IMR-90 (cell line): ENCODE results near the gene ANGPT4. TPM values are rescaled to one million over a fixed set of nuclear protein-coding genes. Genes with fewer than 3 reads are reported as not detected.
A peak's percentile ranks its signal among the peaks of the same experiment; 100 is the strongest.

Experiments
- ATAC-seq: fragments of 200-7000 bp; cut with Tn5 transposase; 2 replicates; pipeline ENCODE4 v1.9.1; 2020; ENCODE audit warnings: low read depth, mild to moderate bottlenecking, moderate library complexity
- BruUV-seq: library from RNA; stranded (reverse); fragments of 400-500 nt; replicated peaks from 2 replicates; lab custom pipeline; 2021; lab: Mats Ljungman, UMichigan
- CTCF ChIA-PET: fragments of 300-600 bp; formaldehyde crosslinking; extraction: SDS; loops from one replicate; lab custom pipeline; 2021; ENCODE audit warnings: antibody characterized with exemption; lab: Yijun Ruan, JAX
- POLR2A ChIA-PET: fragments of 300-600 bp; sonication (Branson Sonifier 250); formaldehyde crosslinking; loops from one replicate; lab custom pipeline; 2022; ENCODE audit warnings: antibody characterized with exemption; ENCODE audit not compliant: unreplicated experiment; lab: Charles Lee
- DNase-seq: peaks from one replicate; pipeline ENCODE4 v3.0.0; 2013
- H2AFZ ChIP-seq: replicated peaks from 2 replicates; pipeline ENCODE3; 2013; ENCODE audit warnings: low read length, mild to moderate bottlenecking; ENCODE audit not compliant: poor library complexity
- H2AK5ac ChIP-seq: 2 replicates; pipeline ENCODE4 v1.6.1; 2013; ENCODE audit warnings: low read depth, low read length, inconsistent platforms
- H2AK9ac ChIP-seq: replicated peaks from 2 replicates; pipeline ENCODE3; 2013; ENCODE audit warnings: mild to moderate bottlenecking, low read depth, low read length, moderate library complexity; ENCODE audit not compliant: poor library complexity
- H2BK120ac ChIP-seq: 2 replicates; pipeline ENCODE4 v1.6.1; 2013; ENCODE audit warnings: low read depth, low read length, inconsistent platforms
- H2BK15ac ChIP-seq: 3 replicates; pipeline ENCODE4 v1.6.1; 2013; ENCODE audit warnings: low read depth, low read length, inconsistent platforms
- H2BK20ac ChIP-seq: 2 replicates; pipeline ENCODE4 v1.6.1; 2013; ENCODE audit warnings: low read depth, mild to moderate bottlenecking, inconsistent platforms, low read length, moderate library complexity
- H2BK5ac ChIP-seq: 2 replicates; pipeline ENCODE4 v1.6.1; 2013; ENCODE audit warnings: mild to moderate bottlenecking, low read depth, low read length, inconsistent platforms; ENCODE audit not compliant: poor library complexity, severe bottlenecking
- H3K14ac ChIP-seq: replicated peaks from 2 replicates; pipeline ENCODE4 v1.6.1; 2013; ENCODE audit warnings: low read depth, low read length, inconsistent platforms
- H3K18ac ChIP-seq: 2 replicates; pipeline ENCODE4 v1.6.1; 2013; ENCODE audit warnings: low read depth, low read length, control low read depth
- H3K23ac ChIP-seq: 2 replicates; pipeline ENCODE4 v1.6.1; 2013; ENCODE audit warnings: low read depth, low read length, inconsistent platforms
- H3K27ac ChIP-seq: 2 replicates; pipeline ENCODE4 v1.5.1; 2013; ENCODE audit warnings: mild to moderate bottlenecking, control low read depth, low read length; ENCODE audit not compliant: insufficient read depth
- H3K27me3 ChIP-seq: 2 replicates; pipeline ENCODE4 v1.6.1; 2013; ENCODE audit warnings: low read length; ENCODE audit not compliant: control insufficient read depth, insufficient read depth
- H3K36me3 ChIP-seq: 2 replicates; pipeline ENCODE4 v1.6.1; 2013; ENCODE audit warnings: low read length, mixed read lengths; ENCODE audit not compliant: control insufficient read depth, insufficient read depth
- H3K4ac ChIP-seq: 2 replicates; pipeline ENCODE4 v1.6.1; 2013; ENCODE audit warnings: low read depth, low read length, inconsistent platforms
- H3K4me1 ChIP-seq: 2 replicates; pipeline ENCODE4 v1.6.1; 2013; ENCODE audit warnings: low read length, mixed read lengths; ENCODE audit not compliant: control insufficient read depth, insufficient read depth
- H3K4me2 ChIP-seq: 2 replicates; pipeline ENCODE4 v1.6.1; 2013; ENCODE audit warnings: low read depth, mild to moderate bottlenecking, control low read depth, low read length, moderate library complexity
- H3K4me3 ChIP-seq: 2 replicates; pipeline ENCODE4 v1.5.1; 2013; ENCODE audit warnings: low read depth, mild to moderate bottlenecking, control low read depth, low read length, moderate library complexity; ENCODE audit not compliant: insufficient read depth
- H3K56ac ChIP-seq: 2 replicates; pipeline ENCODE4 v1.6.1; 2013; ENCODE audit warnings: low read length, inconsistent platforms; ENCODE audit not compliant: insufficient read depth; ENCODE audit errors: extremely low read depth
- H3K79me1 ChIP-seq, 2 experiments: 2 replicates each; pipeline ENCODE4 v1.6.1; 2013; ENCODE audit warnings: low read length in 2 of 2, inconsistent platforms in 1 of 2, low read depth in 1 of 2
- H3K9ac ChIP-seq: 2 replicates; pipeline ENCODE4 v1.6.1; 2013; ENCODE audit warnings: low read depth, low read length, control low read depth
- H3K9me1 ChIP-seq: 2 replicates; pipeline ENCODE4 v1.6.1; 2013; ENCODE audit warnings: low read length, inconsistent platforms; ENCODE audit not compliant: insufficient read depth
- H3K9me3 ChIP-seq: 2 replicates; pipeline ENCODE4 v1.6.1; 2013; ENCODE audit warnings: low read length; ENCODE audit not compliant: control insufficient read depth, insufficient read depth
- H4K20me1 ChIP-seq: 2 replicates; pipeline ENCODE4 v1.6.1; 2013; ENCODE audit warnings: low read length, inconsistent platforms; ENCODE audit not compliant: insufficient read depth
- H4K5ac ChIP-seq: 2 replicates; pipeline ENCODE4 v1.6.1; 2013; ENCODE audit warnings: mild to moderate bottlenecking, low read depth, low read length, control low read depth
- H4K8ac ChIP-seq, 2 experiments: 2 replicates each; pipeline ENCODE4 v1.6.1; 2013; ENCODE audit warnings: low read depth in 2 of 2, low read length in 2 of 2, control low read depth in 1 of 2, inconsistent platforms in 1 of 2
- H4K91ac ChIP-seq: 2 replicates; pipeline ENCODE4 v1.6.1; 2013; ENCODE audit warnings: low read depth, low read length, inconsistent platforms; ENCODE audit not compliant: insufficient read depth
- MAFK ChIP-seq: IDR thresholded peaks from 2 replicates; pipeline ENCODE4 v1.6.1; 2012; ENCODE audit warnings: low read depth, low read length, improper control_type of control experiment
- SMC3 ChIP-seq: fragments of 150-350 bp; IDR thresholded peaks from 2 replicates; pipeline ENCODE4 v1.6.1; 2016; ENCODE audit warnings: low read depth, mild to moderate bottlenecking, antibody characterized with exemption, low read length, moderate library complexity
- WGBS, 2 experiments: methylation state at CpG; one replicate each; pipeline versions ENCODE4 v1.1.5 to v1.1.7; 2013; ENCODE audit warnings: missing lambda C conversion rate in 2 of 2; ENCODE audit not compliant: insufficient read length in 1 of 2; ENCODE audit errors: extremely low coverage in 2 of 2; 5-methylcytosine and 5-hydroxymethylcytosine counted together
- dilution Hi-C: fragments of 300-500 bp; cut with HindIII; formaldehyde crosslinking; loops from one replicate; pipeline ENCODE4 v1.14.3; 2018; ENCODE audit warnings: low sequenced_read_pairs; ENCODE audit not compliant: unreplicated experiment
- in situ Hi-C: fragments of 300-500 bp; cut with MboI; formaldehyde crosslinking; loops from 3 replicates; pipeline ENCODE4 v1.14.3; 2019; ENCODE audit warnings: low sequenced_read_pairs, inconsistent platforms, mixed read lengths
- intact Hi-C: fragments of 100-400 bp; cut with micrococcal nuclease; formaldehyde crosslinking; loops from 2 replicates; pipeline ENCODE4 v1.10.0; 2022
- polyA plus RNA-seq, 3 experiments: library from polyadenylated mRNA; depleted of rRNA; stranded (reverse); fragments of >200 nt; gene quantifications; 2 replicates each; pipeline ENCODE4 v1.2.3, GENCODE V29; 2012; ENCODE audit warnings: low replicate concordance in 1 of 3
- total RNA-seq: library from RNA; depleted of rRNA; stranded (reverse); fragments of >200 nt; gene quantifications from 2 replicates; pipeline ENCODE4 v1.2.3, GENCODE V29; 2012

Gene ANGPT4
- total and polyA plus RNA-seq, 2 of the 4 experiments (the other 2 are of a cell fraction) = not detected

GRCh38 chr20:842547-842940 is 73.6 kb downstream of the ANGPT4 start:
- H2BK5ac ChIP-seq = no peak overlapping the region
- no peak overlapping the region for H2BK20ac ChIP-seq
- no peaks in the 10 kb centered on the region for H3K9me3 ChIP-seq
- no peak overlapping the region for H2AK5ac ChIP-seq
- TF ChIP-seq SMC3 = no peak
- peak; percentile 22; the same call in 1 of the 2 replicates for TF ChIP-seq MAFK
- intact Hi-C loops (no loop called here), dilution Hi-C loops (no loop called here), in situ Hi-C loops (no loop called here)
- POLR2A ChIA-PET = no interaction called here
- H2BK120ac ChIP-seq = no peak overlapping the region
- H3K14ac ChIP-seq = no peak overlapping the region
- ATAC-seq = no peak
- H3K27me3 ChIP-seq = no peaks in the 10 kb centered on the region
- H3K79me1 ChIP-seq = peaks cover 14 to 37% of the 10 kb centered on the region in 2 experiments
- no peak overlapping the region for H2BK15ac ChIP-seq
- H3K4me3 ChIP-seq = no peak overlapping the region
- H3K4ac ChIP-seq = no peak overlapping the region
- H3K27ac ChIP-seq = no peak overlapping the region
- no peak overlapping the region for H3K56ac ChIP-seq
- peaks cover 5% of the 10 kb centered on the region for H3K4me1 ChIP-seq
- no peak overlapping the region for H2AK9ac ChIP-seq
- no peaks in the 10 kb centered on the region for H4K20me1 ChIP-seq
- WGBS, 2 experiments = no CpG with 5 or more reads among the region's 2 CpGs
- H3K4me2 ChIP-seq = no peak overlapping the region
- no peak overlapping the region for H4K5ac ChIP-seq
- H4K91ac ChIP-seq = no peak overlapping the region
- no peaks in the 10 kb centered on the region for H3K36me3 ChIP-seq
- DNase-seq = no peak
- BruUV-seq = no TSS peak
- no peak overlapping the region for H2AFZ ChIP-seq
- no peak overlapping the region for H4K8ac ChIP-seq
- CTCF ChIA-PET = no interaction called here
- no peak overlapping the region for H3K23ac ChIP-seq
- H3K9ac ChIP-seq = no peak overlapping the region
- H3K18ac ChIP-seq = no peak overlapping the region
- H3K9me1 ChIP-seq = peaks cover 2% of the 10 kb centered on the region; the same call in 1 of the 2 replicates
